HG03558 (cell line): ENCODE results near the gene IFNE.
A peak's percentile ranks its signal among the peaks of the same experiment; 100 is the strongest.
"Not testable (repeated sequence)": the region's sequence is repeated elsewhere in the genome, so short reads cannot be mapped to it uniquely, and the experiment has no call there.

Experiments used
- ATAC-seq: cut with Tn5 transposase; IDR thresholded peaks from one replicate; pipeline ENCODE4 v1.9.1; 2021; ENCODE audit warnings: moderate number of reproducible peaks; ENCODE audit not compliant: unreplicated experiment; ENCODE audit errors: extremely low read depth

Gene IFNE

GRCh38 chr9:21502586-21502985 lies 20.5 kb upstream of the IFNE start:
- no peak for ATAC-seq

GRCh38 chr9:21499912-21500311 lies 17.8 kb upstream of the IFNE start:
- ATAC-seq, result no peak

- no peak for ATAC-seq
Observed at GRCh38 chr9:21491756-21492155, 9.6 kb upstream of the IFNE start.

- no peak for ATAC-seq
Observed at GRCh38 chr9:21481470-21482056, 550 bp downstream of the IFNE start.

- no peak for ATAC-seq
Observed at GRCh38 chr9:21479152-21479702, 2.9 kb downstream of the IFNE start.

- no peak for ATAC-seq
Observed at GRCh38 chr9:21477466-21477865, 4.6 kb downstream of the IFNE start.

GRCh38 chr9:21473236-21473635 lies 8.9 kb downstream of the IFNE start:
- ATAC-seq, result no peak

GRCh38 chr9:21470126-21470525 lies 12.0 kb downstream of the IFNE start:
- ATAC-seq, result no peak

- no peak for ATAC-seq
Observed at GRCh38 chr9:21465859-21466518, 16.1 kb downstream of the IFNE start.

- no peak for ATAC-seq
Observed at GRCh38 chr9:21465138-21465537, 17.0 kb downstream of the IFNE start.

- no peak for ATAC-seq
Observed at GRCh38 chr9:21461377-21461776, 20.7 kb downstream of the IFNE start.

- peak; percentile 56 for ATAC-seq
Observed at GRCh38 chr9:21455320-21455719, 26.8 kb downstream of the IFNE start.

- no peak for ATAC-seq
Observed at GRCh38 chr9:21454149-21454548, 28.0 kb downstream of the IFNE start.

- ATAC-seq, result no peak
Observed at GRCh38 chr9:21452681-21453080, 29.4 kb downstream of the IFNE start.

GRCh38 chr9:21450733-21451394 lies 31.2 kb downstream of the IFNE start:
- ATAC-seq, result no peak

GRCh38 chr9:21449312-21449711 lies 32.8 kb downstream of the IFNE start:
- not testable (repeated sequence) for ATAC-seq

GRCh38 chr9:21443849-21444625 lies 38.1 kb downstream of the IFNE start:
- ATAC-seq, result peak; percentile 82

GRCh38 chr9:21440139-21440538 lies 42.0 kb downstream of the IFNE start, which contains the start of gene IFNA1:
IFNA1 (plus strand) TSS chr9:21440439; CDS start chr9:21440508, 69 bp downstream.
- no peak for ATAC-seq

GRCh38 chr9:21435015-21435383 lies 47.1 kb downstream of the IFNE start:
- not testable (repeated sequence) for ATAC-seq

GRCh38 chr9:21434202-21435014 lies 47.7 kb downstream of the IFNE start:
- no peak for ATAC-seq
